Stimulated activated CD4-positive, alpha-beta T cell treated with anti-CD3 and anti-CD28 coated beads, Interleukin-1b, Interleukin-23, amount 100 ng/mL, for 1 hour (primary cell): ENCODE data around the gene SSMEM1.
A peak's percentile ranks its signal among the peaks of the same experiment; 100 is the strongest.
"Not testable (repeated sequence)": the region's sequence is repeated elsewhere in the genome, so short reads cannot be mapped to it uniquely, and the experiment has no call there.

Experiments used
- DNase-seq, 2 donors: peaks; one replicate each; pipeline ENCODE4 v3.0.0-alpha.2; 2020; ENCODE audit warnings: low read depth in 2 of 2

SSMEM1 gene, protein sequence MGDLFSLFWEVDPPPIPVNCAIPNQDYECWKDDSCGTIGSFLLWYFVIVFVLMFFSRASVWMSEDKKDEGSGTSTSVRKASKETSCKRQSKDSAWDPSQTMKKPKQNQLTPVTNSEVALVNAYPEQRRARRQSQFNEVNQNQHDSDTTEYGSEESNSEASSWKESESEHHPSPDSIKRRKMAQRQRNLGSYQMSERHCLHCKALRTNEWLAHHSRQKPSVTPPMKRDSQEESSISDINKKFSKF

DNA sequence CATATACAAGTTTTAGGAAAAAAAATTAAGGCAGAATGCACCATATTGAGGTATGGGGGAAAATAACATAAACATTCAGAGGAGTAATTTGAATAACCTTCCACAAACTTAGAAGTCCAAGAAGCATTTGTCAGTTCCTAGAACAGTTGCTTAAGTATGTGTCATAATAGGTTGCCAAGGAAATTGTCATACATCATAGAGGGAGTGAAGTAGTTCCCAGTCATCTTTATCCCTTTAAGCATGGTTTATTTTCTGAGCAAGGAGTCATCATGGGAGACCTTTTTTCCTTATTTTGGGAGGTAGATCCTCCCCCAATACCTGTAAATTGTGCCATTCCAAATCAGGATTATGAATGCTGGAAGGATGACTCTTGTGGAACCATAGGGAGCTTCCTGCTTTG lies at the start of gene SSMEM1:
Gene SSMEM1 (plus strand): TSS at position 219 of the 400 bp plus-strand sequence. CDS start 51 bp downstream, at position 270.
- DNase-seq = no peak

DNA sequence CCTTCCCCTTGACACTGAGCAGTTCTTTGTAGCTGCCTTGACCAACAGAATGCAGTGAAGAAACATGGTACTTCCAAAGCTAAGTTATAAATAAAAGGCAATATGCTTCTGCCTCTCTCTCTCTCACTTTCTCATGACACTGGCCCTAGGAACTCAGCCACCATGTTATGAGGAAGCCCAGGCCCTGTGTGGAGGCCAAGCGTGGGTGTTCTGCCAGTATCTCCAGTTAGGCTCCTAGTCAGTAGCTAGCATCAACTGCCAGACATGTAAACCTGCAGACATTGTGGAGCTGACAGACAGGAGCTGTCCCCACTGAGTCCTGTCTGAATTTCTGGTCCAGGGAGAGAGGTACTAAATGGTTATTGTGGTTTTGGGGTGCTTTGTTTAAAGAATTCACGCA lies 47.6 kb upstream of the SSMEM1 start:
- no peak for DNase-seq

DNA sequence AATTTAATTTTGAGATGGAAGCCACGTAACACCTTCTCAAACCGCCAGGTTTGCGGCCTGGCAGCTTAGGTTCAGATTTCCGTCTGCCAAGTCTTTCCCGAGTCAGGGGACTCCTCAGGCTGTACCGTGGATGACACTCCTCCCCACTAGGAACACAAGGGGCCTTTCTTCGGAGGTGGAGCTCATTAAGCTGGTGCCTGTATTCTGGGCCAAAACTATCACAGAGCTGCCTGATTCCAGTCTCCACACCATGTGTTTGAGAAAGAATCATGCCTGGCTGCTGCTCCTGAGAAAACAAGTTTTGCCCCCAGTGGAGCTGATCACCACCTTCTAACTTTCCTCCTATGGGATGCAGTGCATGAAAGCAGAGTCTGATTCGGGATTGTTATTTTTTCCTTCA lies 47.2 kb upstream of the SSMEM1 start:
- no peak for DNase-seq

DNA sequence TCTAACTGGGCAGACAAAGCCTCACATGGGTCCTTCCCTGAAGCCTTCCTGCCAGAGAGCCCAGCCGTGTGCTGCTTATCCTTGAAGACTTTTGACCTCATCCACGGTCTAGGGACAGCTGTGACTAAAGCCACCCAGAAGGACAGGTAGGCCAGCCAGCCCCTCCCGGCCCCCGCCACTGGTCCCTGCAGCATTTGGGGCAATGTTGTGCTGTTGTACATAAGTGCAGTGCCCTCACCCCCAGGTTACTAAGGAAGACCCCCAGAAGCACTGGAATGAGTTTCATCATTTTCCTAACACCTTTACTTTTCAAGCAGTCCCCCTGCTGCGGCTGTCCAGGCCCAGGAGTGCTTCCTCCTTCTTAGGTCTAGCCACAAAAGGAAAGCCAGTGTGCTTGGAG lies 45.5 kb upstream of the SSMEM1 start:
- no peak for DNase-seq

DNA sequence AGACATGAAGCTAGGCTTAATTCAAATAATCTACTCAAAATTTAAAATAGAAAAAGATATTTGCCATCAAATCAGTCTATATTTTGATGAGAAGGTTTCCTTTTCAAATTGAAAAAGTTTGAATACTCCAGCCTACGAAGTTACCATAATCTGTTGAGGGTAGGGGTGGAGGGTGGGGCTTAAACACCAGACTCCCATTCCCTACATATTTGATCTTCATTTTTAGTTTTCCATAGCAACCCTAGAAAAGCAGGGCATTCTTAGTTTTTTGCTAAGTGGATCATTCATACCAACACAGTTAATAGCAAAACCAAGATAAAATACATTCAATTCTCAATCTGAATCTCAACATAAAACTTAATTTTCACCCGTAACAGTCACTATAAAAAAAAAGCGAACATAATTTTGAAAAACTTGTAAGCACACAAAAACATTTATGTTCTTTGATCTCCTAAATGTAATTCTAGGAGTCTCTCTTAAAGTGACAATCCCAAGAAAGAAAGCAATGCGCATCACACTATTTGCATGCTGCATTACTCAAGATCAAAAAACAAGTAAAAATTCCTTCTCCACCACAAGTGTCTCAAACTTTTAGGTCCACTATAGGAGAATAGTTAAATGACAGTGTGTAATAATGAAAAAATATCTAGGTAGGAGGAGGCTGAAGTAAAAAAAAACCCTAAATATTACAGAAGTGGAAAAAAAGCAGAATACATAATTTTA lies 33.3 kb upstream of the SSMEM1 start:
- no peak for DNase-seq

DNA sequence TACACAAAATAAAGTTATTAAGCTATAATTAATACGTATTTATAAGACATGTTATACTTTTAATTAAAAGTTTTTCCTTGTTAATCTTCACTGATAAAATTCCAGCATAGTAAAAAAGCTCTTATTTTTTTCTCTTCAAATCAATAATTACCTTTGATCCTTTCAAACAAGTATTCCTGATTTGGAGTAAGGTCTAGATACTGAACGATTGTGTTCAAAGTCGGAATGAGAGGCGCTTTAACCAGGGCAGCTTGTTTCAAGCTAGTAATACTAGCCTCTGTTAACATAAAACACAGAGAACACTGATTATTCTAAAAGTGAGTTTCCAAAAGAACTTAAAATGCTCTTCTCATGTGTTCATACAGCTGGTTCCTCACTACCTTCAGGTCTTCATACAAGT lies 29.4 kb upstream of the SSMEM1 start:
- no peak for DNase-seq

DNA sequence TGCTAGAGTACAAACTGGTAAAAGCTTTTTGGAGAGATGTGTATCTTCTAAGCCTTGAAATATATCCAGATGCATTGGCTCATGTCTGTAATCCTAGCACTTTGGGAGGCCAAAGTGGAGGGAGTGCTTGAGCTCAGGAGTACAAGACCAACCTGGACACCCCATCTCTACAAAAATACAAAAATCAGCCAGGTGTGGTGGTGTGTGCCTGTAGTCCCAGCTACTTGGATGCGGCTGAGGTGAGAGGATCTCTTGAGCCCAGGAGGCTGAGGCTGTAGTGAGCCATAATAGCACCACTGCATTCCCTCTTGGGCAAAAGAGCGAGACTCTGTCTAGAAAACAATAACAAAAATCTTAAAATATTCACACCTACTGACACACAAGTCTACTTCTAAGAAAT lies 28.0 kb upstream of the SSMEM1 start:
- DNase-seq = no peak

DNA sequence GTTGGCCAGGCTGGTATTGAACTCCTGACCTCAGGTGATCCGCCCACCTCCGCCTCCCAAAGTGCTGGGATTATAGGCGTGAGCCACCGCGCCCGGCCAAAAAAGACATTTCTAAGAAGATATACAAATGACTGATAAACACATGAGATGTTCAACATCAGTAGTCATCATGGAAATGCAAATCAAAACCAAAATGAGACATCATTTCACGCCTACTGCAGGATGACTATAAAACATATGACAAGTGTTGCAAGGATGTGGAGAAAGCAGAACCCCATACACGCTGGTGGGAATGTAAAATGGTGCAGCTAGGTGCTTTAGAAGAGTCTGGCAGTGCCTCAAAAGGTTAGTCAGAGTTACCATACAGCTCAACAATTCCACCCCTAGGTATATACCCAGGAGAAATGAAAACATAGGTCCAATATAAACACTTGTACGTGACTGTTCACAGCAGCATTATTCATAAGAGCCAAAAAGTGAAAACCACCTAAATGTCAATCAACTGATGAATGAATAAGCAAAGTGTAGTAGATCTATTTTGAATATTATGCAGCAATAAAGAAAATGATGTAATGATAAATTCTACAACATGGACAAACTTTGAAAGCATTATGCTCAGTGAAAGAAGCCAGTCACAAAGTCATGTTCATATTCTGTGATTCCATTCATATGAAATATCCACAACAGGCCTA lies 26.9 kb upstream of the SSMEM1 start:
- DNase-seq = no peak

DNA sequence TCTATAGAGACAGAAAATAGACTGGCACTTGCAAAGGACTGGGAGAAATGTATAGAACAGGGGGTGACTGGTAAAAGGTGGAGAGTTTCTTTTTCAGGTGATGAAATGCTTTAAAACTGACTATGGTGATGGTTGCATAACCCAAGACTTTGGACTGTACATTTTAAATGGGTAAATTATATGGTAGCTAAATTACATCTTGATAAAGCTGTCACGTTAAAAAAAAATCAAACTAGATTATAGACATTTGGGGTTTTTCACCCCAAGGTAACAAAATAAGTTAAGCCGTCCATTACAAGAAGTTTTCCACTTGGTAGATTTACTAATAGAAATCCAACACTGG lies 26.4 kb upstream of the SSMEM1 start:
- no peak for DNase-seq

DNA sequence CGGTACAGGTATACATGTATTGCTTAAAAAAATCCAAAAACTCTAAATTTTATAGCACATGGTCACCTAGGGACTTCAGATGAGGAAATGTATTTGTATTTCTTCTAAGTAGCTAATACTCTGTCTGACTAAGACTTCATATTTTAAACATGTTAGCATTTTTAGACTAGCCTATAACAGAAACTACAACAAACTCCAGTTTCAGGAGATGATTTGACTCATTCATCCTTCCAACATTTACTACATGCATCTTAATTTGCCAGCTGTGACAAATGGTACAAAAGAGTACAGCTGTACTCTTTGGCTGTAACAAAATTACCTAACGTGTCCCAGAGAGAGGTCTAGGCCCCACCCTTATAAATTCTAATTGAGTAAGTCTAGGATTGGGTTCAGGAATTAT lies 24.7 kb upstream of the SSMEM1 start:
- no peak for DNase-seq

DNA sequence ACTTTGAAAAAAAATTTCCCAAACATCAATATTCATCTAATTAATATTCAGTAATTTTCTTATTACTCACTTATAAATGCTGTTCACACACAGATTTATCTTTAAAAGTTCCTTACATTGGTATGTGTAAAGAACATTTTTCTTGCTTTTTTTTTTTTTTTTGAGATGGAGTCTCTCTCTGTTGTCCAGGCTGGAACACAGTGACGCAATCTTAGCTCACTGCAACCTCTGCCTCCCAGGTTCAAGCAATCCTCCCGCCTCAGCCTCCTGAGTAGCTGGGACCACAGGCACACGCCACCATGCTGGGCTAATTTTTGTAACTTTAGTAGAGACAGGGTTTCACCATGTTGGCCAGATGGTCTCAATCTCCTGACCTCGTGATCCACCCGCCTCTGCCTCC lies 23.3 kb upstream of the SSMEM1 start:
- DNase-seq = not testable (repeated sequence)

DNA sequence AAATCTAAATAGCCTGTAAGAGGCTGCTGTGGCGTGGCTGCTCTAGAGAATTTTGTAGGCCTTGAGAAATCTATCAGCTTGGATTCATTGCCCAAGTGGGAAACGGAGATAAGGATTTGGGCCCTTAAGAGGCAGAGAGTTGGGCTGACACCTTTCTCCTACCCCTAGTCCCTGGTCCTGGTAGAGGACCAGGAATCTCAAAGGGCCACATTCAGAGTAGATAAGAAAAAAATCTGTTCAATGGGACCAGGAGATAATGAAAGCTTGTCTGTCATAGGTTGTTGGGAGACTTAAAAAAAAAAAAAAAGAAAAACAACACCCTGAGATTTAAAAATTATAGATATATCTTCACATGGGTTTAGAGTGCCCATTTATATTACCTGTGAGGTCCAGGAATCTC lies 20.3 kb upstream of the SSMEM1 start:
- no peak for DNase-seq

DNA sequence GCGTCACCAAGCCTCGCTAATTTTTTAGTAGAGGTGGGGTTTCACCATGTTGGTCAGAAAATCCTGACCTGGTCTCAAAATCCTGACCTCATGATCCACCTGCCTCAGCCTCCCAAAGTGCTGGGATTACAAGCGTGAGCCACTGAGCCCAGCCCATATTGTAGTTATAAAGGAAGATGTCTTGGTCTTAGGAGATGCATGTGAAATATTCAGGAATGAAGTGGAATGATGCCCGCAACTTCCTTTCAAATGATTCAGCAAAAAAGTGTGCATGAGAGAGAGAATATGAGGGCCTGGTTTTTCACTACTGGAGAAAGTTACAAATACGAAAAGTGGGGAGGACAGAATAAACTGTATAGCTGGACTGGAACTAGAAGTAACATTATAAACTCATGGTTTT lies 18.3 kb upstream of the SSMEM1 start:
- DNase-seq = no peak

DNA sequence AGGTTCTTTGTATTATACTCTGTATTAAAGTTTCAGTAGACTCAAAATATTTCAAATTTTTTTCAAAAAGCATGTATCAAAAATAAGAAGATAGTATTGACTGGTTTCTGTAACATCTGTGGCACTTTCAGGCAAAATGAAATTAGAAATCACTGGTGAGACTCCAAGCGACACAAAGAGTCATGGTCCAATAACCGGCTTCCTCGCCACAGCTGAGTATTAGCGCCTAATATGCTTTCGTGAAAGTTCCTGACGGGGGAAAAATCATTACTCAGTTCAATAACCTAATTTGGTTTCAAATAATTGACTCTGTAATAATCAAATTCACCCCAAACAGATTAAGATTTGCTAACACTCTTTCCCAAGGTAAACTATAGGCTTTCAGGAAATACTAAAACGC lies 15.9 kb upstream of the SSMEM1 start:
- no peak for DNase-seq

DNA sequence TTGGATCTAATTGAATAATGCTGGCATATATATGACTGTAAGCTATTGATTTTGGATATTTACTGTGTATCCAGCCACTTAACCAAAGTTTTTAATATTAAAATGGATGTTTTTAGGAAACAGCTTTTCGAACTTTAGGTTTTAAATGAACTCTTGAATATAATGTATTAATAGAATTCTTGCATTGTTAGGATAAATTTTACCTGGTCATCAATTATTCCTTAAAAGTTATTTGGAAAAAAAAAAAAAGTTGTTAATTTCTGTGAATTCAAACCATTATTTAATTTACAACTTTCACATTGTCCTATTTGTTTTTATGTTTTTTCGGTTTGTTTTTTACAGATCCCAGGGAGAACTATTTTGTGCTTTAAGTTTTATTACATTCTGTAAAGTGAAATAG lies 12.3 kb upstream of the SSMEM1 start:
- DNase-seq = no peak

DNA sequence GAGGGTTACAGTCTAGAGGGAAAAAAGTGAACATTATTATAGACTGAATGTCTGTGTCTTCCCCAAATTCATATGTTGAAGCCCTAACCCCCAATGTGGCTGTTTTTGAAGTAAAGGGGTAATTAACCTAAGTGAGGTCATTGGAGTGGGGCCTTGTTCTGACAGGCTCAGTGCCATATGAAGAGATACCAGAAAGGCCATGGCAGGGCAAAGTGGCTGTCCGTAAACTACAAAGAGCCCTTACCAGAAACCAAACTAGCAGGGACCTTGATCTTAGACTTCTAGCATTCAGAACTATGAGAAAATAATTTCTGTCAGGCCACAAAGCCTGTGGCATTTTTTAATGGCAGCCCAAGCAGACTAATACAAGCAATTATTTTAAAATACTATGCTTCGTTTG lies 11.2 kb upstream of the SSMEM1 start:
- DNase-seq = no peak

DNA sequence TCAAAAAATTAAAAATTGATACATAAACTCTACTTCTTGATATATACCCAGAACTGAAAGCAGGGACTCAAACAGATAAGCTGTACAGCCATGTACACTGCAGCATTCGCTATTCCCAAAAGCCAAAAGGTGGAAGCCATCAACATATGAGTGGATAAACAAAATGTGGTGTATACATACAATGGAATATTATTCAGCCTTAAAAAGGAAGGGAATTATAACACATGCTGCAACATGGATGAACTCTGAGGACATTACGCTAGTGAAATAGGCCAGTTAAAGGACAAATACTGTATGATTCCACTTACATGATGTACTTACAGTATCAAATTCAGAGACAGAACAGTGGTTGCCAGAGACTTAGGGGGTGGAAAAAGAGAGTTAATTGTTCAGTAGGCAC lies 10.6 kb upstream of the SSMEM1 start:
- DNase-seq = no peak

DNA sequence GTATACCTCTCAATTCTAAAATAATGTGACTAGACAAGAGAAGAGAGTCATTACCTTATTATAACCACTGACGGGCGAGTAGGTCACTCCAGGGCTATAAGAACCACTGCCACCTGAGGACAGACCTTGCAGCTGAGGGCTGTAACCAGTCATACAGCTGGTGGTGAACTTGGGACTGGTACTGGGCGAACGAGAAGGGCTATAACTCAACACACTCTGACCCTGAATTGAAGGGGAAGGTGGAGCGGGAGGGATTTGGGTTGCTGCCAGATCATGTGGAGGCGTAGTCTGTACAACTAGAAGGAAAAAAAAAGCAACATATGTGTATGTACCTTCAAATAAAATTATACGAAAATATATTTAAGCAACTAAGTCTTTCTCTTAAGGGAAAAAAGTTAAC lies 5.9 kb upstream of the SSMEM1 start:
- DNase-seq = no peak

DNA sequence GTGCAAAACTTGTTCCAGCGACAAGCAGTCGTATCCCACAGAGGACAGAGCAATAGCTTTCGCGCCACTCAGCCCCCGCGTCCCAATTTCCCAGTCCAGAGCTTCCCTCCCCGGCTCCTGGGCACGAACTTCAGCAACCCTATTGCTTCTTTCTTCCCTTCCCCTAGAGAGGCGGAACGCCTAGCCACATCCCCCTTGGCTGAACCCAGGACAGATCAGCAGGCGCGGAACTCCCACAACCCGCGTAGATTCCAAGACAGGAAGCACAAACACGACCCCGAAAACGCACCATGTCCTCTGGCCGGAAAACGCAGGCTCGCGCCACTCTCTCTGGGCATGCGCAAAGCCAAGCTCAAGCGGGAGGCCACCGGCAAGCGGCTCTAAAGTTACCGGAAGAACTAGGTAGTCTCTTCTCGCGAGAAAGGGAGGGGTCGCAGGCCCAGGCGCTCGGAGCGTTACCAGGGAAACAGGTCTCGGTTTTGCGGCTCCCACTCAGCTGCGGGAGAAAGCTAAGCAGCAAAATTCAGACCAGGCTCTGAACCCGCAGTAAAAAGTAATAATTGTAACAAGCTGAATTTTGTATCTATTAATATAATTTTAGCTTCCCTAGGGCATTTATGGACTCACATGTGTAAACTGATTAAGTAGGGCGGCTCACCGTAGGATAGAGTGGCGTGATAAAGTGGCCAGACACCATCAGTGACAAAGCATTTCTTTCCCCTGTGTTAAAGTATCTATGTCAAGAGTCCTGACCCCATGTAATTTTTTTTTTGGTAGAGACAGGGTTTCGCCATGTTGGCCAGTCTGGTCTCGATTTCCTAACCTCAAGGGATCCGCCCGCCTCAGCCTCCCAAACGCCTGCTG lies 2.3 kb upstream of the SSMEM1 start, which contains the start of gene TMEM209:
Gene TMEM209 (minus strand): TSS at position 323 of the 864 bp plus-strand sequence. CDS start 31 bp downstream, at position 292.
- peak; percentile 81 to 88 for DNase-seq

DNA sequence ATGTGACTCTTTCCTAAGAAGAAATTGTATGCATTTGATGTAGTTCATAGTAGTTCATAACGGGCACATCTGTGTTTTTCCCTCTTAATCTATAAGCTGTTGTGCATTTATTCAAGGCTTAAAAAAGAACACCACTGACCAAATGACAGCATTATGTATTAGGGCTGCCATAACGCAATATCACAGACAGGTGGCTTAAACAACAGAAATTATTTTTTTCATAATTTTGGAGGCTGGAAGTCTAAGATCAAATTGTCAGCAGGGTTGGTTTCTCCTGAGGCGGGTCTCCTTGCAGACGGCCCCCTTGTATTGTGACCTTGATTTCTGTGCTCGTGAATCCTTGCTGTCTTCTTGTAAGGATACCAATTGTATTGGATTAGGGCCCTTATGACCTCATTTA lies 627 bp upstream of the SSMEM1 start:
- DNase-seq = no peak

DNA sequence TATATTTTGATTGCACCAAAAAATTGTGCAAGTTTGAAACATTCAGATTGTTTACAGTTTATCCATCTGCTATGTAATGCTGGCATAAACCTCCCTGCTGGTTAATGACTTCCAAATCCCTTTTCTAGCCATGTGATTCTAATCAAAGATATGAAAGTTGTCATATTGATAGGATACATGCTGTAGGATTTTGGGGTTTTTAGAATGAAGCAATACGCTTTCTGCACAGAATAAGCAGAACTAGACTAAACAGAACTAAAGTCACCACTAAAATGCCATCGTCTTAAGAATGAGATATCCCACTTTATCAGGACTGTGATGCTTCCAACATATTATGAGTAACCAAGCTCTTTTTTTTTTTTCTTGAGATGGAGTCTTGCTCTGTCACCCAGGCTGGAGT lies 856 bp downstream of the SSMEM1 start:
- no peak for DNase-seq
